NCI-H2081 (cell line): ENCODE data around the gene CLNS1A.
A peak's percentile ranks its signal among the peaks of the same experiment; 100 is the strongest.
"Not testable (repeated sequence)": the region's sequence is repeated elsewhere in the genome, so short reads cannot be mapped to it uniquely, and the experiment has no call there.

ENCODE experiments used
- DNase-seq, 2 experiments: peaks; one replicate each; lab custom pipeline; 2025; lab: John Stamatoyannopoulos, UW

The CLNS1A gene, protein sequence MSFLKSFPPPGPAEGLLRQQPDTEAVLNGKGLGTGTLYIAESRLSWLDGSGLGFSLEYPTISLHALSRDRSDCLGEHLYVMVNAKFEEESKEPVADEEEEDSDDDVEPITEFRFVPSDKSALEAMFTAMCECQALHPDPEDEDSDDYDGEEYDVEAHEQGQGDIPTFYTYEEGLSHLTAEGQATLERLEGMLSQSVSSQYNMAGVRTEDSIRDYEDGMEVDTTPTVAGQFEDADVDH

DNA sequence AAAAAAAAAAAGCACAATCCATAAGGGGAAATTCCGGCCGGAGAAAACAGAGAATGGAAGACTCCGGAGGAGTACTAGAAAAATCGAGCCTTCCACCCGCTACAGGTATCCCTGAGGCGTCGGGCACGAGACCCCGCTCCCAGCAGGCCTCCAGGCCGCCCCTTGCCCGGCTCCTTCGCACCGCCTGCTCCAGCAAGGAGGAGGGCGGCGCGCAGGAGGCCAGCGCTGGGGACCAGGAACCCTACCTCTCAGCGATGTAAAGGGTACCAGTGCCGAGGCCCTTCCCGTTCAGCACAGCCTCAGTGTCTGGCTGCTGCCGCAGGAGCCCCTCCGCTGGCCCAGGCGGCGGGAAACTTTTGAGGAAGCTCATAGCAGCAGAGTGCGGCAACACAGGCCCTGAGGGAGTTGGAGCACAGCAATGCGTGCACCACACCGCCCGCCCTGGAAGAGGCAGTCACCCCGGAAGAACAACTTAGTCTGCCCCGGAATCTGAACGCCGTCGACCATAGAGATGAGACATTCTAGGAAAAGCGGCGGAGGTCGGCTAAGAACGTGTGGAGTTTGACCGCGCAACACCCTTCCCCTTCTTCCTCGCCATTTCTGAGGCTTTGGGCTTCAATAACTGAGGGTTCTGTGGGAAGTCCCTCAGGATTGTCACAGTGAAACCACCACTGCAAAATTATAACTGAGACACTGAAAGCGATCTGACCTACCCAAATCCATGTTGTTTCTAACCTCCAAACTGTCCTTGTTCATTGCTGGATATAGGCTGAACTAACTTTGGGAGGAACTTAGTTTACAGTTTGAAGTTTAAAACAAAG is at the start of gene CLNS1A:
TSS of gene CLNS1A (minus strand) at position 450 of the 821 bp plus-strand sequence. CDS start at position 370, 80 bp downstream.
- peak; percentile 83 to 90 for DNase-seq

DNA sequence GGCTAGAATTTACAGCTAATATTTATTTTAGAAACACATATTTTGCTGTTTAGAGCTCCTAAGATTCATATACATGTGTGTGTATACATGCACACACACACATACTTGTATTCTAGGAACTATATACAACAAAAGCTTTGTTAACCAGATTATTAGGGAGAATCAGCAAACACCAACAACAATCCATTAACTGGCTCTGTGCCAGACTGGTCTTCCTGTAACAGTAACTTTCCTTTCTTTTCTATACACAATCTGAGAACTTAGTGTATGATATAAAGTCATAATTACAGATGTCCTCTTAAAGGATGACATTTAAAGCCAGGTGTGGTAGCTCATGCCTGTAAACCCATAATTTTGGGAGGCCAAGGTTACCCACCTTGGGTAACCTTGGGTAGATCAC is 49.5 kb upstream of the CLNS1A start:
- no peak for DNase-seq

DNA sequence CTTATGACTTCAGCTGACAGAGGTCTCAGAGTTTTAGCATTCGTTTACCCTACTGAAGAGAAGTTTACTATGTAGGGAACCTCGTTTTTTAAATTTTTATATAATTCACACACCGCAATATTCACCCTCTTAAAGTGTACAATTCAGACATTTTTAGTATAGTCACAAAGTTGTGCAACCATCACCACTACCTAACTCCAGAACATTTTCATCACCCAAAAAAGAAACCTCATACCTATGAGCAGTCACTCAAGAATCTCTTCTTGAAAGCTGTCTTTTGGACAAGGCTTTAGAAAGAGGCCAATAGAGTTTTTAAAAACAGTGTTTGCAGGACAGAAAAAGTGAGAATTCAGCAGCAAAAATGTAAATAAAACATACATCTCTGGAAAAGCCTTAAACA is 39.5 kb upstream of the CLNS1A start:
- no peak for DNase-seq

DNA sequence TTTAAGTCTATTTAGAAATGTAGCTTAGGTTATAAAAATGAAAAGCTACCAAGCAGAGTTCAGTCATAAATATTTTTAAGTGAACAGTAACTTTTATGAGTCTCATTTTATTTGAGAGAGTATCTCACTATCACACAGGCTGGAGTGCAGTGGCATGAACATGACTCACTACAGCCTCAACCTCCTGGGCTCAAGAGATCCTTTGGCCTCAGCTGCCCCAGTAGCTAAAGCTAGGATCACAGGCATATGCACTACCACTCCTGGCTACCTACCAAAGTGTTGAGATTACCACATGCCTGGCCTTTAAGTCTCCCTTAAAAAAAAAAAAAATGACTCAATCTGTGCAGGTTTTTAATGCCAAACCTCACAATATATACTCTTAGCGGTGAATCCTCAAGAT is 34.7 kb upstream of the CLNS1A start:
- DNase-seq, result no peak

DNA sequence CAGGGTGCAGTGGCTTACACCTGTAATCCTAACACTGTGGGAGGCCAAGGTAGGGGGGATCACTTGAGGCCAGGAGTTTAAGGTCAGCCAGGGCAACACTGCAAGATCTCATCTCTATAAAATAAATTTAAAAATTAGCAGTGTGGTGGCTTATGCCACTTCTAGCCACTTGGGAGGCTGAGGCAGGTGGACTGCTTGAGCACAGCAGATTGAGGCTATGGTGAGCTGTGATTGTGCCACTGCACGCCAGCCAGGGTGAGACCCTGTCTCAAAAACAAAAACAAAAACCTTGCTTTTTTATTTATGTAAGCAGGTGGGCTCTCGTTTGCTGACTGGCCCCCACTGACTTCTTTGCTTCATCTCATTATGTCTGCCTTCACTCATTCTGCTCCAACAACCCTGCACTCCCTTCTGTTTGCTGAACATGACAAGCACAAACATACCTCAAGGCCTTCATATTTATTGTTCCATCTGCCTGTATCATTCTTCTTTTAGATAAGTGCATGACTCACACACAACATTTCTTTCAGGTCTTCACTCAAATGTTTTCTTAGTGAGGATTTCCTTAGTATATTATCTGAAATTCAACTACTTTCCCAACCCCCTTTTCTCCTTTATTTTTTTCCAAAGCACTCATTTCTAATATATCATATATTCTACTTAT is 32.4 kb upstream of the CLNS1A start:
- DNase-seq, result no peak

DNA sequence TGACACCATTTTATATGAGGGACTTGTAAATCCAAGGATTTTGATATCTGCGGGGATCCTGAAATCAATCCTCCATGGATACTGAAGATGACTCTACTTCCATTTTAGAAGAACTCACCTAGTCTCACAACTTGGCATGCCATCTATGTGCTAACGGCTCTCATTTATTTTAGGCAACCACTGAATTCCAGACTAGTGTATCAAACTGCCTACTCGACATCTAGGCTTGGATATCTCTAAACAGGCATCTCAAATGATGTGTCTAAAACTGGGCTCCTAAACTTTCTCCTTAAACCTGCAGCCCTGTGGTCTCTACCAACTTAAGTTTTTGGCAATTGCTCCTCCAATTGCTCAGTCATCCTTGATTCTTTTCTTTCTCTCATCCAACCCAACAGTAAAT is 31.2 kb upstream of the CLNS1A start:
- no peak for DNase-seq

DNA sequence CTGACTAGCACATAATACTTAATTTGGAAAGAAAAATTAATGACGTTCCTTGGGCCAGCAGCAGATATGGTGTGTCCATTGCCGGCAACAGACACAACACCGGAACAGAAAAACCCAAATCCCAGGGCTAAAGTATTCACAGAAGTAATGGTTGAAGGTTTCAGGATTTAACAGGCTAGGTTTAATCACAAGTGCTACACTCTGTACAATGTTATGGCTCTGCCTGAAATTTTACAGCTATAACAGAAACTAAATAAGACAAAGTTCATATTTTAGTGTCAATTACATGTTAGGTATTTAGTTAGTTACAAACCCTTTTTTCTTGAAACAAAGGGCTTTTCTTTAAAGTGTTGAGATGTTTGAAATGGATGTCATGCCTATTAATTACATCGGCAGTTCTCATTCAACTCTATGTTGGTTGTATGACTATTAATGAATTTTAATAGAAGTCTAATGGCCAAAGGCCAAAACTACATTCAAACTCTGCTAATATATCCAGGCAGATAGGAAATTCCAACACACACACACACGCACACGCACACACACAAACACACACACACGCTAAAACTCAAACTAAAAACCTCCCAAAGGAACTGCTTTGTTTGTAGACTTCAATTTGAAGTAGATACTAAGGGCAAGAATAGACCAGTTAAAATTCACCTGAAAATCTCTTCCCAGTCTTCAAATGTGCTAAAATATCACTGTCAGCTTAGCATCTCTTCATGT is 27.8 kb upstream of the CLNS1A start:
- no peak for DNase-seq

DNA sequence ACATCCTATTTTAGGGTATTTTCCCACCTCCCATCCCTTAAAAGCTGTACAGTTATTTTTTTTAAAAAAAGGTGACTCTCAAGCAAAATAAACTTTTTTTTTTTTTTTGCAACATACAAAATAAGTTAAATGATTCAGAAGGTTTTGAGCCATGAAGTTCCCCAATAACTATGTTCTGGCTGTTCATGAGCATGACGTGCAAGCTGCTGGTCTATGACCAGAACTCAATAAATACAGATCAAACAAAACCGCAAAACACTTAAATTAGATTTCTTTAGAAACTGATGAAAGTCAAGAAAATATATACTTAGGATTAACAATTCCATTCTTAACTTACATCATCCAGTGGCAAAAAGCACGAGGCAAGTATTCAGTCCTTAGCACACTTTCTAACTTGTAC is 24.1 kb upstream of the CLNS1A start:
- DNase-seq, result no peak

DNA sequence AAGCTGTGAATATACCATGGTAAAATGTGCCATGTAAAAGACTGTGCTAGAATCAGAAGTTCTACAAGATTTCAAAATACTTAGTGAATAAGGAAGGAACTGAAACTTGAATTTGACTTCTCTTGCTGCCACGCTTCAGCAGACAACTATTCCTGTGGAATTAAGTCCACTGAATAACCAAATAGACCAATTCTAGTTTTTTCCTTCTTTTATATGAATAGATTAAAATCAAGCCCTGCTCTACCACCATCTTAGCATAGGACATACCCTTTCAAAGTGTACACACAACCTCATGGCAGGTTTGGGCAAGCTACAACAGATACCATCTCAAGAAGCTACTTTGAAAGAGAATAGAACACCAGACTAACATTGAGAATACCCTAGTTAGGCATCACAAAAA is 23.4 kb upstream of the CLNS1A start:
- no peak for DNase-seq

DNA sequence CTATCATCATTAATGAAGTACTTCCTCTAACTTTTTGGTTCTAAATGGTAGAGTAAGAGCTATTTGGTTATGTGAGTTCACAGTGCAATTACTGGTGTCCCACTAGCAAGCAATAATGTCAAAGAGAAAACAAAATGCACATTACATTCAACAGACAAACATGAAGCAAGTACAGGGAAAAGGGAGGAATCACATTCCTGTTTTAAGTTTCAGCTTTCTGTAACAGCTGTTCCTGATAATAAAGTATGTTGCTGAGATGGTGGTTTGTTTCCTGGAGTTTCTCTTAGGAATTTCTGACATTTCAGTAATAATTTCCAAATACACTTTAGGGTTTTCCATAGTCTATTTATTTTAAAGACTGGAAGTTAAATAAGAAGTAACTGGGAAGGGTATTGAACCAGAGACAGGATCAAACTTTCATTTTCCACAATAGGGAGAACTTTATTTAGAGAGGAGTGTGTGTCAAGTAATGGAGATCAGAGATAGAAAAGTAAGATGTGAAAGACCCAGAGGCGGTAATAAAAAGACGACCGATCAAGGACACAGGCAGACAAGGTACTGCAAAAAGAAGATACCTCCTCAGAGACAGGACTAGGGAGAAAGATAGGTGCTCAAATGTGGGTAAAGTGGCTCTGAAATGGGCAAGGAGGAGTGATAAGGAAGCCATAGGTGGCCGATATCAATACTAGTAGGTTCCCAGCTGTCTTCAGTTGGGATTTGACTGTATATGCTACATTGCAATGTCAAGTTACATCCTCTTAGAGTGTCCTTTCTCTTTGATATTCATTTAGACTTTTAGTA is 20.8 kb upstream of the CLNS1A start:
- DNase-seq, result no peak

DNA sequence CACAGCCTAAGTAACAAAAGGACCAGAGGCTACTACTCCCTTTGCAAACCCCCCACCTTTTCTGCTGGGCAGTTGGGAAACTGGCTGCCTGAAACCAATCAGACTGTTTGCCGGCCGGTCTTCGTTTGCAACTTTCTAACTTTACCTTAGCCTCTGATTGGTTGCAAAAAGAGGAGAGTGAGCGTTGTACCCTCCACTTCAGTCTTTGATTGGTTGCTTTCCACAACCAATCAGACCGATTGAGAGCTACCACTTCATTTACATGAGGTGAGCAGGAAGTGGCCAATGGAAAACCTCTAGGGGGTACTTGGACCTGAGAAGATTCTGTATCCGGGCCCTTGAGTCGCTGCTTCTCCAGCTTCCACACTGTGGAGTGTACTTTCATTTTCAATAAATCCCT is 18.8 kb upstream of the CLNS1A start:
- no peak for DNase-seq

DNA sequence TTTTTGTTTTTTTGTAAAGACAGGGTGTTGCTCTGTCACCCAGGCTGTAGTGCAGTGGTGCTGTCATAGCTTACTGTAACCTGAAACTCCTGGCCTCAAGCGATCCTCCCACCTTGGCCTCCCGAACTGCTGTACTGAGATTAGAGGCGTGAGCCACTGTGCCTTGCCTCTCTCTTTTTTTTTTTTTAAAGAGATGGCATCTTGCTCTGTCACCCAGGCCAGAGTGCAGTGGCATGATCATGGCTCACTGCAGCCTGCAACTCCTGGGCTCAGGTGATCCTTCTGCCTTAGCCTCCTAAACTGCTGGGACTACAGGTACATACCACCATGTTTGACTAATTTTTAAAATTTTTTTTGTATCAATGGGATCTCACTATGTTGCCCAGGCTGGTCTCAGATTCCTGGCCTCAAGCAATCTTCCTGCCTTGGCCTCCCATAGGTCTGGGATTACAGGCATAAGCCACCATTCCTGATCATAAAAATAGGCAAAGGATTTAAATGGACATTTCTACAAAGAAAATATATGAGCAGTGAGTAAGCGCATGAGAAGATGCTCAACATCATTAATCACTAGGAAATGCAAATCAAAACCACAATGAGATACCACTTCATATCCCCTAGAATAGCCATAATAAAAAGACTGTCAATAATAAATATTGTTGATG is 17.3 kb upstream of the CLNS1A start:
- DNase-seq, result no peak

DNA sequence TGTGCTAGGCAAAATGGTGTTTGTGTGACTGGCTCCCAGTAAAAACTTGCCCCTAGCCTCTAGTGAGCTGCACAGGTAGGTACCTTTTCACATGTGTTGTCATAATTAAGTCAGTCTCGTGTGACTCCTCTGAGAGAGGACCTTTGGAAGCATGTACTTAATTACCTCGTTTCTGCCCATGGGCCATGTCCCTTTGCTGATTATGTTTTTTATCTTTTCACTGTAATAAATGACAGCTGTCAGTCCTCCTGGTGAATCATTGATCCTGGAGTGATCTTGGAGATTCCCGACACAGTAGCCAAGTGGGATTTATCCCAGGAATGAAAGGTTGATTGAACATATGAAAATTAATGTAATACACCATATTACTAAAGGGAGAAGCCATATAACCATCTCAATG is 12.5 kb upstream of the CLNS1A start:
- DNase-seq, result no peak

DNA sequence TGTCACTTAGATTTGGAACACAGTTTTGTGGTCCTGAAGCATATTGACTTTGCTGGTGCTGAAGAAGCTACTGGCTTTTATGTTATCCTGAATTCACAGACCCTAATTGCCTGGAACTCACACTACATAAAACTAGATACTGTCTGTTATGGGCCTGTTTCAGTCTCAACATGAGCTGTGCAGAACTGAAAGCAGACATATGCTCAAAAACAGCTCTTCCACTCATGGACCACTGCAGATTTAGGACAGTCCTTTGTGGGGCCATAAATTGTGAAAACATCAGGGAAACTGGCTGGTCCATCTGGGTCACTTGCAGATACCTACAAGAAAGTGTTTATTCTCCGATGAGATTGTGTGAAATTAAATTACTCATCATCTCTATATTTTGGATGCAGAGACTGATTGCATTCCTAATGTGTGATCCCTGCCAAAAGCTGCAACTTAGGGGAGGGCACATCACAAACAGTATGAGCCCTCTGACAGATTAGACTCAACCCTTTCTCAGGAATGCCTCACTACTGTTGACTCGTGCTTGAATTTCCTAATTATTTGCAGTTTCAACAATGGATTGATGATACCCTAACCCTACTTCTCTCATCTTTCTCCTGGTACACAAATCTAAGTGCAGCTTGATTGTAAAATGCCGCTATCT is 10.2 kb upstream of the CLNS1A start:
- DNase-seq, result no peak

DNA sequence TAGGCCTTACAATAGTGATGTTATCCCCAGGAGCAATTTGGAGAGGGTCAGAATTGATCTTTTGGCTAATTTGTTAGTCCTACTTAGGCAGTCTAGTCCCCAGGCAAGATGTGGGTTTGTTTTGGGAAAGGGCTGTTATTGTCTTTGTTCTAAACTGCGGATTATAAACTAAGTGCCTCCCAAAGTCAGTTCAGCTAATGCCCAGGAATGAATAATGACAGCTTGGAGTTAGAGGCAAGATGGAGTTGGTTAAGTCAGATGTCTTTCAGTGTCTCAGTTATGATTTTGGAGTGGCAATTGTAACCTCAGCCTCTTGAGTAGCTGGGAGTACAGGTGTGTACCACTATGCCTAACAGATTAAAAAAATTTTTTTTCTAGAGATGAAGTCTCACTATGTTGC is 7.3 kb upstream of the CLNS1A start:
- no peak for DNase-seq

DNA sequence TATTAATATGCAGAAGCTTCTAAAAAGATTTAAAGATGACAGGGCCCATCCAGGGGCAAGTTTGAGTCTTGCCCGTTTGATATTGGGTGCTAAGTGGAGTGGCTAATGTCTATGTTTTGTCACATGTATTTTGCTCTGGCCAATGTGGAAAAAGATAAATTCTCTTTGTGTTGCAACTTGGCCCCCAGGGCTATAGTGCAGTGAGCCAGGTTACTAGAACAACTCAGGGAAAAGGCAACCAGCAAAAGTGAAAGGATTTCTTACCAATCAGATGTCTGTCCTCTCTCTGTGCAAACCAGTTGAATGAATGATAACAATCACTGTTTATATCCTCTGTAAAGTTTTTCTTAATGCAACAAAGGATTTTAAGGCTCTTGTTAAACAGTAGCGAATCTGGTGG is 4.6 kb upstream of the CLNS1A start:
- no peak for DNase-seq

DNA sequence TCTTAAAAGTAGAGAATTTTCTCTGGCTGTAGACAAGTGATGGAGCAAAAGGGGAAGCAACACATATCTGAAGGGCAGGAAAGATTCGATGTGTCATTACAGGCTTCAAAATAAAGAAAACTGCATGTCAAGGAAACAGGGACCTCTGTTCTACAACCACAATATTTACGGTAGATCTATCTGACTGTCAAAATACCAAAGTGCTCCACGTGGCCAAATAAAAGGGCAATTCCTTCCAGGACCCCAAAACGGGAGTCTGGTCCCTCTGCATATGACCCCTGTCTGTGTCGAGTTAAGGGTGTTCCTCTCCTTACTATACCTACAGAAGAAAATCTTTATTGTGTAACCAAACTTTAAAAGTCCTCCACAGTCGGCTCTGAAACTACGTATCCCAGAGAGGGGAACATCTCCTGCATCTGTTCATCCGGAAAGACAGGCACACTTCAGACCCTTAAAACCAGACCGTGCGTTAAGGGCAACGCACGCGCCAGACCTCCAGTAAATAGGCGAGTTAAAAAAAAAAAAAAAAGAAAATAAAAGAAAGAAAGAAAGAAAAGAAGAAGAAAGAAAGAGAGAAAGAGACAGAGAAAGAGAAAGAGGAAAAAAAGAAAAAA is 756 bp downstream of the CLNS1A start:
- DNase-seq, result no peak

DNA sequence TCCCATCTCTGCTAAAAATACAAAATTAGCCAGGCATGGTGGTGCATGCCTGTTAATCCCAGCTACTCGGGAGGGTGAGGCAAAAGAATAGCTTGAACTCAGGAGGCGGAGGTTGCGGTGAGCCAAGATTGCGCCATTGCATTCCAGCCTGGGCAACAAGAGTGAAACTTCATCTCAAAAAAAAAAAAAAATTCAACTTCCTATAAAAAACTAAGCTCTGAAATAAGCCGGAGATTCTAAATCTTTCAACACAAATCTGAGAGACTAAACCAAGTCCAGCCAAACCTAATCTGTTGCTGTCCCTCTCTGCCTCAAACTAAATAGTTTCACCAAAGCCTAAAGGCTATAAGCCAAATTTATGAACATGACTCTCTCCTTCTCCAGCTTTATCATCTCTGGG is 3.7 kb downstream of the CLNS1A start:
- DNase-seq, result not testable (repeated sequence)

DNA sequence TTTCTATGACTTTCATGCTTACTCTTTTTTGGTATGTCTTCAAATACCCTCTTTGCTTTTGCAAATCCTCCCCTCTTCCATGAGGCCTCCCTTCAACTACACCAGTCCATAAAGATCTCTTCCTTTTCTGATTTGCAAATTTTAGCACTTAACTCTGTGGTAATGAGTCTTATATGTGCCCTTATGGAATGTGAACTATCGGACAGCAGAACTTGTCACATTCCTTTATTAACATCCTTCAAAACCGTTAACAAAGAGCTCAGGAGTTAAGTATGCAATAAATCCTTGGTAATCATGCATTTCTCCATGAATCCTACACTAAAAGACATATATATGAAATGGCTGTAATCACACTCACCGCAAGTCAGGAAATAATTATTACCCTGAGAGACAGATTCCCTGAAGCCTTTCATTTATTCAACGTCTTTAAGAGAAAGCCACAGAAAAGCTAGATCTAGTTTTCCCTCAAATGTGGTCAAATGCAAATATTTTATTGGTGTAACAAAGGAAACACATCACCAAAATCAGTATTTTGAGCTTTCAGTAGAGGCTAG is 7.4 kb downstream of the CLNS1A start:
- no peak for DNase-seq
